ENCODE data around the gene IL10.
A peak's percentile ranks its signal among the peaks of the same experiment; 100 is the strongest.
"Not testable (repeated sequence)": the region's sequence is repeated elsewhere in the genome, so short reads cannot be mapped to it uniquely, and the experiment has no call there.

Gene IL10

GRCh38 chr1:206792939-206793607 lies 20.8 kb upstream of the IL10 start:
- DNase-seq = no peak

- DNase-seq = no peak
Observed at GRCh38 chr1:206790502-206791250, 18.4 kb upstream of the IL10 start.

- DNase-seq = no peak
Observed at GRCh38 chr1:206788487-206789050, 16.3 kb upstream of the IL10 start.

- no peak for DNase-seq
Observed at GRCh38 chr1:206787891-206788290, 15.6 kb upstream of the IL10 start.

GRCh38 chr1:206786212-206786886 lies 14.1 kb upstream of the IL10 start:
- DNase-seq = no peak

GRCh38 chr1:206785182-206785765 lies 13.0 kb upstream of the IL10 start:
- DNase-seq = no peak

- peak; percentile 73 for DNase-seq
Observed at GRCh38 chr1:206784471-206784903, 12.2 kb upstream of the IL10 start.

GRCh38 chr1:206783506-206783905 lies 11.2 kb upstream of the IL10 start:
- no peak for DNase-seq

- DNase-seq = no peak
Observed at GRCh38 chr1:206782448-206782847, 10.2 kb upstream of the IL10 start.

- DNase-seq = no peak
Observed at GRCh38 chr1:206779638-206780037, 7.3 kb upstream of the IL10 start.

- not testable (repeated sequence) for DNase-seq
Observed at GRCh38 chr1:206778911-206779310, 6.6 kb upstream of the IL10 start.

GRCh38 chr1:206778031-206778430 lies 5.7 kb upstream of the IL10 start:
- DNase-seq = no peak

GRCh38 chr1:206776229-206776628 lies 3.9 kb upstream of the IL10 start:
- no peak for DNase-seq

GRCh38 chr1:206774093-206774492 lies 1.8 kb upstream of the IL10 start:
- no peak for DNase-seq

GRCh38 chr1:206771338-206771692 lies 979 bp downstream of the IL10 start:
- no peak for DNase-seq

GRCh38 chr1:206770531-206771337 lies 1.6 kb downstream of the IL10 start, which contains the start of gene IL19:
TSS of gene IL19 (plus strand) at chr1:206770773. CDS start at chr1:206836663, 65,890 bp downstream.
- peak; percentile 30 for DNase-seq

- DNase-seq = peak; percentile 31
Observed at GRCh38 chr1:206769304-206769731, 3.0 kb downstream of the IL10 start.

- no peak for DNase-seq
Observed at GRCh38 chr1:206768472-206769303, 3.6 kb downstream of the IL10 start.

GRCh38 chr1:206766251-206766856 lies 5.9 kb downstream of the IL10 start:
- peak; percentile 74 for DNase-seq

GRCh38 chr1:206765771-206766170 lies 6.5 kb downstream of the IL10 start:
- not testable (repeated sequence) for DNase-seq
